A549 (cell line): ENCODE results near the gene HOOK2.
A peak's percentile ranks its signal among the peaks of the same experiment; 100 is the strongest.

Experiments used
- ELK1 ChIP-seq: fragments of 150-350 bp; IDR thresholded peaks from 2 replicates; pipeline ENCODE4 v1.6.1; 2014; ENCODE audit warnings: low read depth, mild to moderate bottlenecking, low read length
- EP300 ChIP-seq, 2 experiments: fragments of >200 bp; sonication (Bioruptor Twin); formaldehyde crosslinking; IDR thresholded peaks; 2 replicates in 1 of 2; 3 replicates in 1 of 2; pipeline ENCODE4 v1.6.1; 2016 to 2017
- JUN ChIP-seq, 2 experiments: fragments of >200 bp; sonication (Bioruptor Twin); formaldehyde crosslinking; IDR thresholded peaks; 2 replicates in 1 of 2; 3 replicates in 1 of 2; pipeline ENCODE4 v1.6.1; 2016 to 2017
- MAFK ChIP-seq: fragments of 450-650 bp; IDR thresholded peaks from 2 replicates; pipeline ENCODE4 v1.6.1; 2014; ENCODE audit not compliant: partially characterized antibody
- NFE2L2 ChIP-seq: fragments of 150-350 bp; conservative IDR thresholded peaks from 2 replicates; pipeline ENCODE4 v1.6.1; 2014; ENCODE audit warnings: low read length
- NPAS2 ChIP-seq: fragments of 250-450 bp; sonication (Bioruptor Pico); IDR thresholded peaks from 2 replicates; pipeline ENCODE4 v1.8.0; 2022; ENCODE audit warnings: mild to moderate bottlenecking, moderate library complexity, borderline replicate concordance
- POLR2A ChIP-seq: IDR thresholded peaks from 2 replicates; pipeline ENCODE4 v1.6.1; 2012; ENCODE audit warnings: mild to moderate bottlenecking, low read length
- REST ChIP-seq: fragments of 200-600 bp; sonication (generic); IDR thresholded peaks from 2 replicates; pipeline ENCODE4 v1.6.1; 2016; ENCODE audit warnings: antibody characterized with exemption, mild to moderate bottlenecking, moderate library complexity
- USF2 ChIP-seq: fragments of 450-650 bp; IDR thresholded peaks from 2 replicates; pipeline ENCODE4 v1.6.1; 2014; ENCODE audit warnings: antibody characterized with exemption
- ZFP36 ChIP-seq: fragments of 450-650 bp; IDR thresholded peaks from 2 replicates; pipeline ENCODE4 v1.6.1; 2014; ENCODE audit warnings: borderline replicate concordance; ENCODE audit not compliant: partially characterized antibody
- TF ChIP-seq, protein P1 (sequence below): fragments of >200 bp; sonication (Bioruptor Twin); formaldehyde crosslinking; IDR thresholded peaks from 3 replicates; pipeline ENCODE4 v1.5.1; 2016

- TF ChIP-seq, protein P1, sequence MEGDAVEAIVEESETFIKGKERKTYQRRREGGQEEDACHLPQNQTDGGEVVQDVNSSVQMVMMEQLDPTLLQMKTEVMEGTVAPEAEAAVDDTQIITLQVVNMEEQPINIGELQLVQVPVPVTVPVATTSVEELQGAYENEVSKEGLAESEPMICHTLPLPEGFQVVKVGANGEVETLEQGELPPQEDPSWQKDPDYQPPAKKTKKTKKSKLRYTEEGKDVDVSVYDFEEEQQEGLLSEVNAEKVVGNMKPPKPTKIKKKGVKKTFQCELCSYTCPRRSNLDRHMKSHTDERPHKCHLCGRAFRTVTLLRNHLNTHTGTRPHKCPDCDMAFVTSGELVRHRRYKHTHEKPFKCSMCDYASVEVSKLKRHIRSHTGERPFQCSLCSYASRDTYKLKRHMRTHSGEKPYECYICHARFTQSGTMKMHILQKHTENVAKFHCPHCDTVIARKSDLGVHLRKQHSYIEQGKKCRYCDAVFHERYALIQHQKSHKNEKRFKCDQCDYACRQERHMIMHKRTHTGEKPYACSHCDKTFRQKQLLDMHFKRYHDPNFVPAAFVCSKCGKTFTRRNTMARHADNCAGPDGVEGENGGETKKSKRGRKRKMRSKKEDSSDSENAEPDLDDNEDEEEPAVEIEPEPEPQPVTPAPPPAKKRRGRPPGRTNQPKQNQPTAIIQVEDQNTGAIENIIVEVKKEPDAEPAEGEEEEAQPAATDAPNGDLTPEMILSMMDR: no peak
- peak; percentile 13 for TF ChIP-seq POLR2A
- TF ChIP-seq NPAS2 (CRISPR knock-in tag): no peak
- no peak for TF ChIP-seq MAFK
- TF ChIP-seq JUN (IDR thresholded peaks at IDR 0.05): 0 out of 5 replicates have a peak, but pooled peaks of 1 of the 2 experiments have one; percentile 4
- no peak for TF ChIP-seq ELK1
- no peak for TF ChIP-seq EP300 (IDR thresholded peaks at IDR 0.05)
- peak; percentile 67 for TF ChIP-seq USF2
- no peak for TF ChIP-seq REST
- TF ChIP-seq NFE2L2: no peak
- no peak for TF ChIP-seq ZFP36
Observed at GRCh38 chr19:12792051-12792852, 16.9 kb upstream of the HOOK2 start.
